ENCODE data around the gene SLC16A1. TPM values are rescaled to one million over a fixed set of nuclear protein-coding genes. Genes with fewer than 3 reads are reported as not detected.
"Not testable (repeated sequence)": the region's sequence is repeated elsewhere in the genome, so short reads cannot be mapped to it uniquely, and the experiment has no call there.

Gene SLC16A1
- total RNA-seq, 1 donor from 2014 or later = 82.2 TPM

GRCh38 chr1:112971006-112971405 is 15.0 kb upstream of the SLC16A1 start:
- no peak for DNase-seq

DNA sequence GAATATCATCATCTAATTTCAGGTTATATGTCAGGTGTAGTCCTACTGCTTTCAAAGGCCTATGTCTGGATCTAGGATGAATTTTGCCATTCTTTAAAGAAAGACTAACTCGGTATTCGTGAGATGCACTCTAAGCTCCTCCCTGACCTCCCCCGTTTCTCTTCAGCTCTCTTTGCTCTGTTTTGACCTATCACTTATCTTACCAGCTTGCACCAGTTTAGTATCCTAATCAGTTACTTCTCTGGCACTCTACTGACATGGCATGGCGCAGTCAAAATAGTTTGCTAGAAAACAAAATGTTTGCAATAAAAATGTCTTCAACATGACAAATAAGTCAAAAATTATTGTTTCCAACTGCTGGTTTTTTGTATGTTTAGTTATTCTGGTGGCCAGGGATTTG is 8.4 kb upstream of the SLC16A1 start:
- DNase-seq = no peak

DNA sequence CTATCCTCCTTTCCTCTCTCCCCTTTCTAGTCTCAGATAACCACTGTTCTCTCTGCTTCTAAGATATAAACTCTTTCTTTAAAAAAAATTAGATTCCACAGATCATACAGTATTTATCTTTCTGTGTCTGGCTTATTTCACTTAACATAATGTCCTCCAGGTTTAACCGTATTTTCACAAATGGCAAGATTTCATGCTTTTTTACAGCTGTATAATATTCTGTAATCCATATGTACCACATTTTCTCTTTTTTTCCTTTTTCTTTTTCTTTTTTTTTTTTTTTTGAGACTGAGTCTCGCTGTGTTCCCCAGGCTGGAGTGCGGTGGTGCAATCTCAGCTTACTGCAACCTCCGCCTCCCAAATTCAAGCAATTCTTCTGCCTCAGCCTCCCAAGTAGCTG is 5.1 kb upstream of the SLC16A1 start:
- DNase-seq = no peak

- DNase-seq = no peak
These were observed 4.4 kb upstream of the SLC16A1 start for GRCh38 chr1:112960384-112960783.

- not testable (repeated sequence) for DNase-seq
These were observed 2.2 kb upstream of the SLC16A1 start for GRCh38 chr1:112958236-112958635.

DNA sequence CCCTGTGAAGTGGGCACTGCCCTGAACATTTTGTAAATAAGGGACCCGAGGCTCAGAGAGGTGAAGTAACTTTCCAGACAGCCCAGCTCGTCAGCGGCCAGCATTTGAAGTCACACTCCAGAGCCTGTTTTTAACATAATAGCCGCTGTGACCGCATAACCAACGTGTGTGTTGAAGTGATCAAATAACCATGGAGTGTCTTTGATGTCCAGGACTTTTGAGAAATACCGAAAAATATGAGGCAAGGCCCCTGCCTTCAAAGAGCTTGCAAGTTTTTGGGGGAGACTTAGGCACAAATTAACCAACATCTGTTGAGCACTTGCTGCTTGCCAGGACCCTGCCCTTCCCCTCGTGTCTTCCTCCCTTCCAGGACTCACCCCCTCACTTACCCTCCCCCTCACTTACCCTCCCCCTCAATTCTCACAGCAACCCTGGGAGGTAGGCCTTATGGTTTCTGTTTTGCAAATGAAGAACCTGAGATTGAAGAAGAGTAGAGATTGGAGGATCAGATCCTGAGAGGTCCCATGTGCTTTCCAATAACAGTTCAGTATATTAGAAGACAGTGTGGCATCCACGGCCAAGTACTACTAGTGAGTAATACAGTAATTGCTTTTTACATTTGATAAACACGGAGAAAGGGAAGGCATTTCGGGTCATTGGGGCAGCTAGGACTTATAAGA is 1.3 kb upstream of the SLC16A1 start:
- peak; percentile 8 for DNase-seq

DNA sequence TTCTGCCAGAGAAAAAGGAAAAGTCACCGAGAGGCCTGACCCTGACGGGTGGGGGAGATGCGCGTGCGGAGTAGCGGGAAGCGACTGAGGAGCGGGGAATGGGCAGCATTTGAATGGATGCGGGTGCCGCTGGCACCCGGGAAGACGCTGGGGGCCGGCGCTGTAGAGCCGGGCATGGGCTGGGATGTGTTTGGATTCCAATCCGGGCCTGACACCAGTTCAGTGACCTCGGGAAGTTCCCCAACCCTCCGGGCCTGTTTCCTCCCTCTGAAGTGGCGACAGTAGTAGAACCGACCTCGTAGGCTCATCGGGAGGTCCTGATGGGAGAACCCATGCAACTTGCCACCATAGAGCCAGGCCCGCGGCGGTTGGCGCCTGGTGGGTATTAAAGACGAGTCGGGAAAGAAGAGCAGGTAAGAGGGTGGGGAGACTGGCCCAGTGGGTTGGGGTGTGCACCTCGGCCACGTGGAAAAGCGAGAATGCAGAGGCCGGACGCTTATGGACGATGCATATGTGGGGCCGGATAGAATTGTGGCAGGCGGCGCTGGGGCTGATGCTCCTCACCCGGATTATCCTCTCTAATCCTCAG is 642 bp upstream of the SLC16A1 start:
- peak; percentile 53 for DNase-seq

DNA sequence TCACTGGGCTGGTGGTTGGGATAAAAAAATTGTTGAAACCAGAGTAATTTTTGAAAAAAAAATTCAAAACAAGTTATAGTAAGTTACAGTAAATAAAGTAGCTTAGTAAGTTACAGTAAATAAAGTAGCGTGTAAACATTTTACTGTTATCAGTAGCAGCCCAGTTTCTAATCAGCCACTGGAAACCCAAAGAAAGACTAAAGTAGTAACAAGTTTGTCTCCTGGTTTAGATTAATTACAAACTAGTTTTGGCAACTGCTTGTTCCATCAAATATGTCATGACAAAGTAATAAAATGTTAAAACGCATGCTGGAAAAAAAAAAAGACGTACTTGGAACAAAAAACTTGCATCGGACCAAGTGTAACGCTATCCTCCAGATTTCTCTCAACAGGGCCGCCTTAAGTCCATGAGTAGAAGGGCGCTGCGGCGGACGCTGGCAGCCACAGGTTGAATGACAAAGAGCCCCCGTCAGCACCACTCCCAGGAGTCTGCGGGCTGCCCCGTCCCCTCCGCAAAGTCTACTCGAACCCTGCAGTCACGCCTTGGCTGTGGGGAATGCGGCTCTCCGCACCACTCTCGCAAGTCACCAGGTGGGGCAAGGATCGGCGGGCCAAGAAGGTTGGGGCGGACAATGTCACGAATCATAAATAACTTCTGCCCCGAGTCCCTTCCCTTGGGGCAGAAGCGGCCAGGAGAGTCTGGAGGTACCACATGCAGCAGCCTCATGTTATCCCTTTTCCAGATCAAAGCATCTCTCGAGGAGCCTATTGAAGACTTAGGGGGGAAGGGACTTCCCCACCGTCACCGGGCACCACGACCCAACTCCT is 837 bp downstream of the SLC16A1 start:
- peak; percentile 32 for DNase-seq

- no peak for DNase-seq
These were observed 1.9 kb downstream of the SLC16A1 start for GRCh38 chr1:112954017-112954650.

- DNase-seq = no peak
These were observed 5.6 kb downstream of the SLC16A1 start for GRCh38 chr1:112950426-112950825.

- no peak for DNase-seq
These were observed 9.3 kb downstream of the SLC16A1 start for GRCh38 chr1:112946683-112947082.

GRCh38 chr1:112939810-112940209 is 16.2 kb downstream of the SLC16A1 start:
- DNase-seq = no peak

DNA sequence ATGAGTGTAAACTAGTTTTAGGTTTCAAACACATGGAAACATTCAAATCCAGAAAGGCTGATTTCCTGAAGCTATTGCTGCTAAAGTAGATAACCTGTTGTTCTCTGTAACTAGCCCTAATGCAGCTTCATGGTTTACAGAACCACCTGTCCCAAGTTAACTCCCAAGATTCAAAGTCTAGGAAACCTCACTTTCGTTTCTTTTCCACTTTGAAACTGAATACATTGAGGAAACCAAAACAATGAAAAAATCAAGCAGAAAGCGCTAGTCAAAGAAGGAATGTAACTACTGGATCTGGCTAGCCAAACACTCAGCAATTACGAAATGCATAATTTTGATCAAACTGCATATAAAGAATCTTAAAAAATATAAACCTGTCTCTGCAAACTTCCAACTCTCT is 17.8 kb downstream of the SLC16A1 start:
- no peak for DNase-seq

GRCh38 chr1:112937495-112937894 is 18.5 kb downstream of the SLC16A1 start:
- no peak for DNase-seq

GRCh38 chr1:112937070-112937469 is 18.9 kb downstream of the SLC16A1 start:
- no peak for DNase-seq

DNA sequence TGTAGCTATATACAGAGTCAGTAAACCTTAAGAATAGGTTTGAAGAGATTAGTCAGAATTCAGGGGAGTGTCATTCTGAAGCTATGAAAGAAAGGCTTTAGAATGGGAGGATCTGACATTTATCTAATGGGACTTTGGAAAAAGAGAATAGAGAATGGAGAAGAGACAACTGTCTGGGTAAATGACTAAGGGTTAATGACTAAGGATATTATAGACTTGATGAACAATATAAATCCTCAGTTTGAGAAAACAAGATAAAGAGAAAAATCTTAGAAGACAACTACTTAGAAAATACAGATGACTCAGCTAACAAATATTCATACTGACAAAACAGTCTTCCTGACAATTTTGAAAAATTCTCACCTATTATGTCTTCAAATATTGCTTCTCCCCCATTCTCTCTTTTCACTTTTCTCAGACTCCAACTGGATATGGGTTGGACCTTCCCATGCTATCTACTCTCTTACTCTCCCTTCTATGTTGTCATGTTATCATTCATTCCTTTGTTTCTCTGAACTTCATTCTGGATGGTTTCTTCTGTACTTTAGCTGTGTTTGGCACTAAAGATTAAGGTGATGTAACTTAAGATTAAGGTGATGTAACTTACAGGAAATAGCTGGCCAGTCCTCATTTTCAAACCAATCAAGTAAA is 20.4 kb downstream of the SLC16A1 start:
- DNase-seq = no peak

DNA sequence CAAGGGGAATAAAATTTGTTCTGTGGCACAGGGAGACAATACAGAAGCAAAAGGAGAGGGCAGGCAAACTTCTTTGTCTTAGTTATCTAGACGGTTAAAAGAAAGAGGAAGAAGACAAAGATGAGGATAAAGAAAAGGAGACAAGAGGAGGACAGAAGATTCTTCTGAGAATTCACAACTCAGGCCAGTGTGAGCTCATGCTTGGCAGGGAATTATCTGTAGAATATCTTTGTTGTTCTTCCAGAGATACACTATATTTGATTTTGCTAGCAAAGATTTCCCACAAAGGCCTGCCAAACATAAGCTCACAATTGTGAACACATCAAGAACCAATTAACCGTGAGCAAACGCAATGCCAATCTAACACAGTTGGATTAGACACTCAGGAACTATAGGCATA is 21.4 kb downstream of the SLC16A1 start:
- no peak for DNase-seq

- no peak for DNase-seq
These were observed 22.0 kb downstream of the SLC16A1 start for GRCh38 chr1:112933820-112934571.

DNA sequence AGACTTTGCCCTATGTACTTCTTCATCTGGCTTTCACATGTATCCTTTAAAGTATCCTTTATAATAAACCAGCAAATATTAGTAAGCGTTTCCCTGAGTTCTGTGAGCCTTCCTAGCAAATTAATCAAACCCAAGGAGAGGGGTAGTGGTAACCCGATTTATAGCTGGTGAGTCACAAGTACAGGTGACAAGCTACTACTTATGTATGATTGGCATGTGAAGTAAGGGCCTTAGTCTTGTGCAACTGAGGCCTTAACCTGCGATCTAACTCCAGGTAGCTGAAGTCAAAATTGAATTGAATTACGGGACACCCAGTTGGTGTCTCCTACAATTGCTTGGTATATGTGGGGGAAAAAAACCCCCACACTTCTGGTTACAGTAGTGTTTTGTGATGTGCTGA is 26.0 kb downstream of the SLC16A1 start:
- DNase-seq = no peak

- no peak for DNase-seq
These were observed 28.5 kb downstream of the SLC16A1 start for GRCh38 chr1:112927462-112927990.

DNA sequence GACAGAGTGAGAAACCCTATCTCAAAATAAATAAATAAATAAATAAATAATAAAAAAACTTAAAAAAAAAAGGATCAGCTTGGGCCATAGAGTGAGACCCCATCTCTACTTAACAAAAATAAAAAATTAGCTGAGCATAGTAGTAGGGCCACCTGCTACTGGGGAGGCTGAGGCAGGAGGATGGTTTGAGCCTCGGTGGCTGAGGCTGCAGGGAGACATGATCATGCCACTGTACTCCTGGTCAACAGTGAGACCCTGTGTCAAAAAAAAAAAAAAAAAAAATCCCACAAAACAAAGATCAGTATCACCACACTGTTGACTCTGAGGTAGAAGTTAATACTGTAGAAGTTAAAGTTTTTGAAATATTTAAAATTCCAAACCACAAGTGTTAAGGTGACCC is 29.1 kb downstream of the SLC16A1 start:
- no peak for DNase-seq

All from occipital lobe (tissue), 2 donors.